Activated CD8-positive, alpha-beta memory T cell treated with anti-CD3 and anti-CD28 coated beads for 36 hours (primary cell): ENCODE results near the gene ARAP1. TPM values are rescaled to one million over a fixed set of nuclear protein-coding genes. Genes with fewer than 3 reads are reported as not detected.

Experiments used
- CTCF ChIA-PET: fragments of 350-600 bp; sonication (Branson Sonifier 250); formaldehyde crosslinking; loops from one replicate; lab custom pipeline; 2021; ENCODE audit warnings: antibody characterized with exemption; lab: Charles Lee
- POLR2A ChIA-PET: fragments of 350-600 bp; sonication (Branson Sonifier 250); formaldehyde crosslinking; loops from one replicate; lab custom pipeline; 2021; ENCODE audit warnings: antibody characterized with exemption; lab: Charles Lee
- total RNA-seq, 2 experiments: library from RNA; stranded (reverse); gene quantifications; one replicate each; pipeline ENCODE4 v1.2.3, GENCODE V29; 2021

The ARAP1 gene
- total RNA-seq, 2 experiments from 2014 or later, result 66.7 to 68.5 TPM

DNA sequence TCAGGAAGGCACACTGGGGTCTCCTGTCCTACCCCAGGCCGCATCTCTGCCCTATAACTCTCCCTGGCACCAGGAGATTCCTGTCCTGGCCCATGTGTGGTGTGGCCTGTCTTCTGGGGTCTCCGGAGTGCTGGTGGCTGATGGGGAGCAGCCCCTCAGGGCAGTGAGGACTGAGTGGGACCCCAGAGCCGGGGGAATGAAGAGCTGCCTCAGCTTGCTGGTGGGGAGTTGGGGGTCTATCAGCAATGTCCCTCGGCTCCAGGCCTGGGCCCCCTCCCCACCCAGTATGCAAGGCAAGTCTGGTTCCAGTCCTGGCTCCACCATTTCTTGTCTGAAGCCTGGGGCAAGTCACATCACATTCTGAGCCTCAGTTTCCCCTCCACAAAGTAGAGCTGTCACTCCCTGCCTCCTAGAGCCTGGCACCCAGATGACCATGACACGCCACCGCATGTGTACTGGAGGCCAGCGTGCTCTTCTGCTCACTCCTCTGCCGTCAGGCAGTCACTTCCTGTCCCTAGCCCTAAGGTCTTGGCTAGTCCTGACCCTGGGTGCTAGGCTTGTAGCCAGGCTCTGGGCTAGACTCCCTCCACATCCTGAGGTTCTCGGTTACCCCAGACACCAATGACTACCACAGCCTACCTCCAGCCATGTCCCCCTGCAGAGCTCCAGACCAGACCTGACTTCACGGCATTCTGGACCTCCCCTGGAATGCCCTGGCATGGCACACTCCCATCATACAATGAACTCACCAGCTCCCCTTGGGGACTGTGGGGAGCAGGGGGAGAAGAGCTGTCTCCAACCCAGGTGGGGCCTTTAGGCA, 12.8 kb downstream of the ARAP1 start:
- ChIA-PET CTCF (interaction anchor here (2.4 kb wide), 1 partner anchor 14 kb away, joined by 8 read pairs; no protein-coding TSS in a partner anchor), POLR2A (interaction anchor here (0.5 kb wide), 1 partner anchor 505 kb away, joined by 6 read pairs; no protein-coding TSS in a partner anchor)

DNA sequence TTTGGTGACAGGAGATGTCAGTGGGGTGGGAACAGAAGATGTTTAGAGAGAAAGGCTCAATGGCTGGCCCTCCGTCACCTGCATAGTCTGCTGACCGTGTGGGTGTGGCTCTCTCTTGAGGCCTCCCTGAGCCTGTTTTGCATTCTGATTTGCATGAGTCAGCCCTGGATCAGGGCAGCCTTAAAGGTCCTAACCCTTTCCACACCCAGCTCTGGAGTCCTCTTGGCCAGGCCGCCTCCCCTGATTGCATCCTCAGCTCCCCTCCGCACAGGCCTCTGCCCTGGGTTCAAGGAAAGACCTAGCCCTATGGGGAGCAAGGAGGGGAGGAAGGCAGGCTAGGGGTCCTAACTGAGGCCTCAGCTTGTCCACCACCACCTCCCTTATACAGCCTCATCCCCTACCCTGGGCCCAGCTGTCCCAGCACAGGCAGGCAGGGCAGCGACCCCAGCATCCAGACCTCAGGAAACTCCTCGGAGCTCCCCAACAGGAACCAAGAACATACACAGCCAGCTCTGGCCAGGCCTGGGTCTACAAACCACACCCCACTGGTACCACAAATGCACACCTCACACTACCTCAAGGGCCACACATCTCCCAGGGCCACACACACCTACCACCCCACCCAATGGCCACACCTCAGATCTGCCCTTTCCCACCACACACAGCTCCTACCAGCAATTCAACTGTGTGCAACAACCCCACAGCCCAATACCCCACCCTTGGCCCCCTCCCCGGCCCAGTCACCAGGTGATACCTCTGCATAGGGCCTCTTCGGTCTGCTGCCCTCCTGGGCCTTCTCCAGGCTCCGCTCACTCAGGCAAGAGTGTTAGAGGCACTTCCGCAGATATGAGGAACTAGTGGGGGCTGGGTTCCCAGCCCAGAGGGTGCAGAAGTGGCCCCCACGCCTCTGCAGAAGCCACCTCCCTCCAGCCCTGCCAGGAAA, 13.7 kb downstream of the ARAP1 start:
- POLR2A ChIA-PET, result interaction anchor here (0.5 kb wide), 1 partner anchor 506 kb away, joined by 6 read pairs; no protein-coding TSS in a partner anchor
- CTCF ChIA-PET, result interaction anchor here (0.6 to 1.5 kb wide), 3 partner anchors 13 to 57 kb away, joined by 3 to 5 read pairs (median 4); partner anchors contain the start of gene STARD10

DNA sequence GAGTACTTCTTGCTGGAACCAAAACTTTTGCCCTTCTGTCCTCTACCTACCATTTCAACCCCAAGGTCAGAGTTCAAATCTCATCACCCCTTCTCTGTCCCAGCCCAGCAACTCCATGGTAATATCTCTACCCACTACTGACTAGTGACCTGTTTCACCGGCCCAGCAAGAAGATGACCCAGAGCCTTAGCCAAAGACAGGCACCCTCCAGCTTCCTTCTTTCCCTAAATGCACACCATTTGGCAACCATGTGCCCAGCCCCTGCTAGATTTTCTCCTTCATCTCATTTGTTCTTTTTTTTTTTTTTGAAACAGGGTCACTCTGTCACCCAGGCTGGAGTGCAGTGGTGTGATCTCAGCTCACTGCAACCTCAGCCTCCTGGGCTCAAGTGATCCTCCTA, 14.9 kb downstream of the ARAP1 start:
- CTCF ChIA-PET, result interaction anchor here (1.4 to 2.1 kb wide), 3 partner anchors 12 to 78 kb away, joined by 5 to 7 read pairs (median 6); partner anchors contain the start of genes ATG16L2 and STARD10
- POLR2A ChIA-PET, result interaction anchor here (0.6 to 1.2 kb wide), 3 partner anchors 69 to 405 kb away, joined by 3 to 5 read pairs (median 4); no protein-coding TSS in a partner anchor

DNA sequence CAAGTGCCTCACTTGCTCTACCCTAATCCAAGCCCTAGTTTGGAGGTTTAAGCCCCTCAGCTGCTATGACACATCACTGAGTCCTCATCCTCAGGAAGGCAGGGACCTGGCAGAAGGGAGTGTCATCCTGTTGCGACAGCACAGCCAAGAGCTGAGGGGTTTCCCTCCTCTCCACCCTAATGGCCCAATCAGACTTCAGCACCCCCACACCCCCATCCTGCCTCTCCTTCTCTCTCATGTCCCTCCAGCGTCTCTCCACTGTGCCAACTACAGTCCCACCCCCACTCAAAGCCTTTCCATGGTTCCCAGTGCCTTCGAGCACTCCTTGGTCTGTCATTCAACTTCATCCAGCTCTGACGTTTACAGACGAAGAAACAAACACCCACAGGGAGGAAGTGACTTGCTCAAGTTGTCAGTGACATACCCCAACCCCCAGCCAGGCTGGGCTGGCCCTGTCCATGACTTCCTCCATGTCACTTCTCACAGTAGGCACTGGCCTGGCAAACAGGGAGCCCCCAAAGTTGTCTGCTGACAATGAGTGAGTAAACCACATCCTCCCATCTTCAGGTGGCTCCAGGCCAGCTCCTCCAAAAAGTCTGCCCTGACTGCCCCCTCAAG, 15.6 kb downstream of the ARAP1 start:
- CTCF ChIA-PET, result interaction anchor here (0.6 to 2.1 kb wide), 9 partner anchors 12 to 79 kb away, joined by 3 to 7 read pairs (median 3); partner anchors contain the start of gene ATG16L2
- POLR2A ChIA-PET, result interaction anchor here (0.6 to 1.2 kb wide), 5 partner anchors 14 to 406 kb away, joined by 3 to 5 read pairs (median 4); no protein-coding TSS in a partner anchor

DNA sequence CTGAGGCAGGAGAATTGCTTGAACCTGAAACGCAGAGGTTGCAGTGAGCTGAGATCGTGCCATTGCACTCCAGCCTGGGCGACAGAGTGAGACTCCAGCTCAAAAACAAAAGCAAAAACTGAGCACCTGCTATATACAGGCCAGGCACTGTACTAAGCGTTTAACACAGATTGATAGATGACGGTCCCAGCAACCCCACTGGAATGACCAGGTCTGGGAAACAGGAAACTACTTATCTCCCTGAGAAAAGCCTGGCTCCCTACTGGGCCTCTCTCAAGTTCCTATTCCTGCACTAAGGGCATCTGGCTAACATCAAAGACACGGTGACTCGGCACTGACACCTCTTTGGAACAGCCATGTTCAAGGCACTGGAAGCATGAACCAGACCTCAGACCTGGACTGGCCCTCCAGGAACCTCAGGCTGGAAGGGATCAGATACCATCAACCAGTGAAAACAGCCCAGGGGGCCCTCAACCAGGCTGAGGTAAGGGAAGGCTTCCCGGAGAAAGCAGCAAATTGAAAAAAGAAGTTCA, 16.6 kb downstream of the ARAP1 start:
- ChIA-PET CTCF (interaction anchor here (1.1 to 2.1 kb wide), 4 partner anchors 13 to 80 kb away, joined by 3 to 7 read pairs (median 4); partner anchors contain the start of gene ATG16L2), POLR2A (interaction anchor here (0.8 kb wide), 1 partner anchor 49 kb away, joined by 3 read pairs; no protein-coding TSS in a partner anchor)

DNA sequence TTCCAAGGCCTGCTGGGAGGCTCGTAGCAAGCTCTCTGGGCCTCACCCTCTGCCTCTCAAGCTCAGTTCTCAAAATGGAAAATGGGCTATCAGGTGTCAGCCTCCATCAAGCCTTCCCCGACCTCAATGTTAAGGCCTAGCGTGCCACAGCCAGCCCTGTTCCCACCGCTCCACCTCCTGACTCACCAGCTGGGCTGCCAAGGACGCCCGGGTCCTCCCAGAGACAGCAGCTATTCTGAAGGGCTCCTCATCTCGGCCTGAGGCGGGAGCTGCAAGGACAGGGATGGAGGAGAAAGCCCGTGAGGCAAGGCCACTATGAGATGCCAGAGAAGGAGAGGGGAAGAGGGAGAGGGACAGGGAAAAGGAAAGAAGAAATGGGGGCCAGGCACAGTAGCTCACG, 19.9 kb downstream of the ARAP1 start:
- CTCF ChIA-PET, result interaction anchor here (1.1 kb wide), 2 partner anchors 18 to 60 kb away, joined by 3 read pairs; no protein-coding TSS in a partner anchor
- POLR2A ChIA-PET, result no interaction called here

DNA sequence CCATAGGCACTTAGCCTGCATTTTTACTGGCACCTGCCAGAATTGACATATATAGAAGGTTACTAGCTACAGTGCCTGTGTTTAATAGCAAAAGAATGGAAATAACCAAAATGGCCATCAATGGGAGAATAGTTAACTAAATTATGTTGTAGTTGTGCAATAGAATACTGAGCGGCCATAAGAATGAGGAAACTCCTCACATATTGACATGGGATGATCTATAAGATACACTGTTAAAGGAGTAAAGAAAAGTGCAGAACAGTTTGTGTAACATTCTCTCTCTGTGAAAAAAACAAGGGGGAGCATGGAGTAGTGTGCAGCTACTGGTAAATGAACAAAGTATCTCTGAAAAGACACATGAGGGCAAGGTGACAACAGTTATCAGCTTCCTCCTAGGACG, 21.5 kb downstream of the ARAP1 start:
- ChIA-PET CTCF (interaction anchor here (2.7 kb wide), 1 partner anchor 62 kb away, joined by 7 read pairs; no protein-coding TSS in a partner anchor), POLR2A (no interaction called here)

DNA sequence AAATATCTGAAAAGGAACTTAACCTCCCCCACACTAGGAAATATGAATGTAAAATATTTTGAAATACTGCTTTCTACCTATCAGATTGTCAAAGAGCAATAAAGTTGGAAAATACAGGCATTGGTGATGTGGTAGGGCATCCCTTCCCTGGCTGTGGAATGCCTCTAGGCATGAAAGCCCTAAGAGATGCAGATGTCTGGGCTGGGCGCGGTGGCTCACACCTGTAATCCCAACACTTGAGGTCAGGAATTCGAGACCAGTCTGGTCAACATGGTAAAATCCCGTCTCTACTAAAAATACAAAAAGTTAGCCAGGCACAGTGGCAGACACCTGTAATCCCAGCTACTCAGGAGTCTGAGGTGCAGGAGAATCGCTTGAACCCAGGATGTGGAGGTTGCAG, 22.0 kb downstream of the ARAP1 start:
- CTCF ChIA-PET, result interaction anchor here (0.7 to 2.7 kb wide), 3 partner anchors 63 to 93 kb away, joined by 3 to 7 read pairs (median 4); no protein-coding TSS in a partner anchor
- POLR2A ChIA-PET, result no interaction called here

DNA sequence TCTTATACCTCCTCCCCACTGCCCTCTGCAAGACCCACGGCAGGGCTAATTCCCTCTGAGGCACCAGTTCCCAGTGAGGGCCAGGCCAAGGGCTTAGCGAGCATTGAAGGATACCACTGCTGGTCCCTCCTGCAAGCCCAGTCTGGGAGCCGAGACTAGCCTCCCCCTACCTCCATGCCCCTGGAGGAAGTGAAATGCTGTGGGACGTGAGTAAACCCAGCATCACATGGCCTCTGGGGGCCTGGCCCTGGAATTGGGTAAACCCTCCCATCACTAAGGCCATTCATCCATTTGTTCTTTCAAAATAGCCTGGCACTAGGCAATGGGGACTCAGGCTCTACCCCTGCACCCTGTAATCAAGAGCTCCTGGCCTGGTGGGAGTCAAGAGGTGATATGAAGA, 24.7 kb downstream of the ARAP1 start:
- POLR2A ChIA-PET, result no interaction called here
- CTCF ChIA-PET, result interaction anchor here (1.3 to 6.6 kb wide), 4 partner anchors 11 to 85 kb away, joined by 3 to 59 read pairs (median 4); partner anchors contain the start of gene STARD10

DNA sequence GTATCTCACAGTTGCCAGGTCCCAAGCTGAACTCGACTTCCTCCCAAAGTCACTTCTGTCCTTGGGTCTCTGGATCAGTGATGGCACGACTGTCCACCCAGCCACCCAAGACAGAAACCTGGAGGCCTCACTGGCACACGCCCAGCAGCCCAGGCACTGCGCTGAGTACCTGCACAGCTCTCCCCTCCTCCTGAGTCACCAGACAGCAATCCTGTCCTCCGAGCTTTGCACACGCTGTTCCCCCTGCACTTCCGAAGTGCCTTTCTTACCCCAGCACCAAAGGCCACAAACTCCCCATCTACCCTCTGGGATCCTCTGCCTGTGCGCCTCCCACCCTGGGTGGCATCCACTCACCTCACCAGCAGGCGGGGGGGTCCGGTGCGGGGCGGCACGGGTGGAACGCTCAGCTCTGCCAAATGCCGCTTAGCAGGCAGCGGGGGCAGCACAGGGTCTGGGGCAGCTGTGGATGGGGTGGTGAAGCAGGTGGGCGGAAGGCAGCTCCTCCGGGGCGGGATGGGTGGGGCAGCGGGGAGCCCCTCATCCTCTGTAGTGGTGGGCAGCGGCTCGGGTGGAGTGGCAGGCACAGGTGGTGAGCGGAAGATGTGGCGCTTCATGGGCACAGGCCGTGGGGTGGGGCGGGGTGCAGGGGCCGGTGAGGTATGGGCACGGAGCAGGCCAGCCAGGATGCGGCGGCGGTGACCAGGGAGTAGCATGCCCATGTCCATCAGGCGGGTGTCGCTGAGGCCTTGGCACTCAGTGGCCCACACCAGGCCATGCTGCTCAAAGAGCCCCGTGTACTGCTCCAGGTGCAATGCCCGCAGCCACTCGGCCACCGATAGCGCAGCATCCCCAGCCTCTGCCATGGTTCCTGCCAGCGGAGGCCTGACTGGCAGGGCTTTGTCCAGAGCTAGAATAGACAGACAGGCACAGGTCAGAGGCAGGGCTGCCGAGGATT, 25.7 kb downstream of the ARAP1 start:
- ChIA-PET POLR2A (interaction anchor here (0.6 kb wide), 1 partner anchor 76 kb away, joined by 3 read pairs; no protein-coding TSS in a partner anchor), CTCF (interaction anchor here (0.6 to 6.6 kb wide), 6 partner anchors 14 to 620 kb away, joined by 3 to 59 read pairs (median 7); partner anchors contain the start of gene STARD10)

DNA sequence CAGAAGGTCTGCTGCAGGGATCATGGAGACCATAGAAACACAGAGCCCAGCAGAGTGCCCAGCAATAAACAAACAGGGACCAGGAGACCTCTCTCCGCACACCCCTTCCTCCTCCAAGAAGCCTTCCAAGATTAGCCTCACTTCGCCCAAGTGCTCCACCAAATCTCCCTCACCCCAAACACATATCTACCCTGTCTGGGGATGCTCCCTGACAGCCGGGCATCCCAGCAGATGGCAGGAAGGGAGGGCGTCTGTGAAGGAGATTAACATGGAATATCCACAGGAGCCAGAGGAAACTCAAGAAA, 26.5 kb downstream of the ARAP1 start:
- ChIA-PET POLR2A (interaction anchor here (0.6 to 1.3 kb wide), 3 partner anchors 57 to 88 kb away, joined by 3 to 8 read pairs (median 4); partner anchors contain the start of genes ATG16L2 and STARD10), CTCF (interaction anchor here (0.5 to 6.6 kb wide), 27 partner anchors 8 to 452 kb away, joined by 3 to 59 read pairs (median 5); partner anchors contain the start of gene STARD10)

DNA sequence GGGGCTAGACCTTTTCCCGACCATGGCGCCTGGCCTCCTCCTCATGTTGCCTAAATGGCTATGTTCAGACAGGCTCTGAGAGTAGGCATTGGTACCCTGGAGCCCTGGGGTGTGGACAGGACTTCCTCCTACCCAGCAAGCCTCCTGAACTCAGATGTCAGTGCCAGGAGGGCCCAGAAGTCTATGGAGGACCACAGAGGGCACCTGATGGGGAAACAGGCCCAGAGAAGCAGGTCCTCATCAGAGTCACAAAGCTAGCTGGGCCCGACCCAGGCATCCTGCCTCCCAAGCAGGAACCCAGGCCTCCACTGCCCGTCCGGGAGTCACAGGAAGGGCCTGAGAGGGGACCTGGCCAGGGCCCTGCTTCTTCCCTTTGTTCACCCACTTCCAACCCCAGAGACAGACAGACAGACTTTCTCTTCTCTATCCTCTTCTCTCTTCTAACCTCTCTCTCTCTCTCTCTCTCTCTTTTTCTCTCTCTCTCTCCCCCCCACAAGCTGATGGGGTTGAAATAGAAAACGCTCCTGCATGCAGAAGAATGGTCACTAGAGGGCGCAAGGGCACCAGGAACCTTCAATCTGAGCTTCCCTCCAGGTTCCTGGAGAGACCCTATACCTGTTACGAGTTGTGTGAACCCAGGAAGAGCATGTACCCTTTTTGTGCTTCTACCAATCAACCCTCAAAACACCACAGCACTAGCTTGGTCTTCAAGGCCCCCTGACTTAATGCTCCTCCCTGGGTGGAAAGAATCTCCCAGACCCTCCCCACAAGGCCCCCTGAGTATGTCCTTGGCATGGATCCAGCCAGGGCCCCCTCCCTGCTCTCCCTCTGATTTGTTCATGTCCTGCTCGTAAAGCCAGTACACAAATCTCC, 27.1 kb downstream of the ARAP1 start:
- ChIA-PET CTCF (interaction anchor here (0.5 to 6.6 kb wide), 29 partner anchors 8 to 453 kb away, joined by 3 to 59 read pairs (median 5); partner anchors contain the start of gene STARD10), POLR2A (interaction anchor here (0.6 to 1.3 kb wide), 3 partner anchors 57 to 88 kb away, joined by 3 to 8 read pairs (median 4); partner anchors contain the start of genes ATG16L2 and STARD10)

DNA sequence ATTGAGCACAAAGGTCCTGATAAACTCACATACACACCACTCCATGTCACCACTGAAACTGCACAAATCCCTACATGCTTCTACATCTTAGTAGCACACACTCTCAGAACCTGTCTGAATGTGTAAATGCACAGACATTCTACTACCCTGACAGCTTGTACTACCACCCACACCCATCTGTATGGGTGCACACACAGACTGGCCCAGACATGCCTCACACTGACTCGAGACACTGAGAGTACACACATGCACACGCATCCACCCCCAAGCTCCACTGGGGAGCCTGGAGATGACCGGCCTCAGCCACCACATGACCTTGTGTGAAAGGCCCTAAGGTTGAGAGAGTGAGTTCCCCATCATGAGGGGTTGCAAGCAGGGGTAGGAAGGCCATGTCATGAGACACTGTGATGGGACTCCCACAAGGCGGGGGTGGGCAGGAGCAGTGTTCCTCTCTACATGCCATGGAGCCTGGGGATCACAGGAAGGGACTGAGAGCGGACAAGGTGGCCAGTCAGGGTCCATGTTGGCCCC, 28.1 kb downstream of the ARAP1 start:
- POLR2A ChIA-PET, result no interaction called here
- CTCF ChIA-PET, result interaction anchor here (1.5 to 6.6 kb wide), 4 partner anchors 16 to 454 kb away, joined by 3 to 59 read pairs (median 7); partner anchors contain the start of gene STARD10

DNA sequence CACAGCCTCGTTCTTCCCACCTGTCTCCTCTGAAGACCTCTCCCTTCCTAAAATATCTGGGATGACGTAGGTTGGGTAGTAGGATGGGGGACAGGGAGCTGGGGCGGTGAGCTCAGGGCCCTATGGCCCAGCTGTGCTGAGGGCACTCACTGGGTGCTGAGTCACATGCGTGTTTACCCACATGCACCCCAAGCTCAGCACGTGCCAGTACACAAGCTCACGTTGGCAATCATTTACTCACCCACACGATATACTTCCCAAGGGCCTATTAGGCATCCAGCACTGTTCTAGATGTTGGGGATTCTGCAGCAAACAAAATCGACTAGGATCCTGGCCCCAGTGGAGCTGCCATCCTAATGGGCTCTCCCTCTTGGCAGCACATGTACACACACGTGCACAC, 28.7 kb downstream of the ARAP1 start:
- POLR2A ChIA-PET, result interaction anchor here (1.2 kb wide), 1 partner anchor 13 kb away, joined by 4 read pairs; no protein-coding TSS in a partner anchor
- CTCF ChIA-PET, result interaction anchor here (0.6 to 6.6 kb wide), 4 partner anchors 40 to 612 kb away, joined by 3 to 59 read pairs (median 4); partner anchors contain the start of gene STARD10
